Measurements from ENCODE around the gene SLC25A26. TPM values are rescaled to one million over a fixed set of nuclear protein-coding genes. Genes with fewer than 3 reads are reported as not detected.

SLC25A26 gene
- total and polyA plus RNA-seq, 7 donors, result 17.8 to 42.8 (median 22.4) TPM

GRCh38 chr3:66228707-66229106 is 7.9 kb downstream of the SLC25A26 start:
- 91 to 99% methylated on average over 1 of the region's 1 CpG for WGBS, 2 donors
- intact Hi-C loops (cut with DNase I), result loop anchor here (10.0 kb wide), 1 partner anchor 444 kb away; no protein-coding TSS in a partner anchor
- DNase-seq, result no peak
- Histone ChIP-seq H3K4me1 (no peaks in the 10 kb centered on the region), H3K4me3 (no peak overlapping the region), H3K27ac (no peak overlapping the region), H3K9me3 (no peaks in the 10 kb centered on the region), H3K27me3 (no peaks in the 10 kb centered on the region), H3K36me3 (peaks cover 0 to 7% (median 0%) of the 10 kb centered on the region in 4 donors)
- TF ChIP-seq POLR2AphosphoS5 (IDR thresholded peaks at IDR 0.05), result no peak

GRCh38 chr3:66229931-66230330 is 9.1 kb downstream of the SLC25A26 start:
- no peaks in the 10 kb centered on the region for H3K9me3 ChIP-seq
- no peak overlapping the region for H3K4me3 ChIP-seq
- WGBS, 2 donors, result 47 to 60% methylated on average over 4 of the region's 4 CpGs
- no peak for DNase-seq
- TF ChIP-seq POLR2AphosphoS5 (IDR thresholded peaks at IDR 0.05) (no peak), POLR2A (IDR thresholded peaks at IDR 0.05) (no peak), EP300 (IDR thresholded peaks at IDR 0.05) (no peak), CTCF (IDR thresholded peaks at IDR 0.05) (no peak)
- intact Hi-C loops (cut with DNase I), result loop anchor here (10.0 kb wide), 1 partner anchor 445 kb away; no protein-coding TSS in a partner anchor
- H3K36me3 ChIP-seq, result peaks cover 0 to 4% (median 0%) of the 10 kb centered on the region in 4 donors
- no peaks in the 10 kb centered on the region for H3K27me3 ChIP-seq
- H3K4me1 ChIP-seq, result no peaks in the 10 kb centered on the region
- H3K27ac ChIP-seq, result no peak overlapping the region

GRCh38 chr3:66233033-66233432 is 12.2 kb downstream of the SLC25A26 start:
- no peak for DNase-seq
- intact Hi-C loops (cut with DNase I), result no loop called here
- H3K4me1 ChIP-seq, result no peaks in the 10 kb centered on the region
- H3K9me3 ChIP-seq, result no peaks in the 10 kb centered on the region
- H3K4me3 ChIP-seq, result no peak overlapping the region
- no peak overlapping the region for H3K27ac ChIP-seq
- TF ChIP-seq CTCF (IDR thresholded peaks at IDR 0.05) (no peak), EP300 (IDR thresholded peaks at IDR 0.05) (no peak), POLR2AphosphoS5 (IDR thresholded peaks at IDR 0.05) (no peak), POLR2A (IDR thresholded peaks at IDR 0.05) (no peak)
- H3K36me3 ChIP-seq, result peaks cover 0 to 3% (median 0%) of the 10 kb centered on the region in 4 donors
- H3K27me3 ChIP-seq, result no peaks in the 10 kb centered on the region
- WGBS, 2 donors, result 17 to 64% methylated on average over 4 of the region's 4 CpGs

- no peak for DNase-seq
- 91 to 92% methylated on average over 5 of the region's 5 CpGs for WGBS, 2 donors
- H3K9me3 ChIP-seq, result peaks cover 0 to 5% (median under 1%) of the 10 kb centered on the region in 4 donors
- H3K36me3 ChIP-seq, result peaks cover 0 to 27% (median 0%) of the 10 kb centered on the region in 4 donors
- no peaks in the 10 kb centered on the region for H3K27me3 ChIP-seq
- TF ChIP-seq EP300 (IDR thresholded peaks at IDR 0.05) (no peak), POLR2AphosphoS5 (IDR thresholded peaks at IDR 0.05) (no peak), POLR2A (IDR thresholded peaks at IDR 0.05) (no peak), CTCF (IDR thresholded peaks at IDR 0.05) (no peak)
- H3K27ac ChIP-seq, result no peak overlapping the region
- H3K4me3 ChIP-seq, result no peak overlapping the region
- intact Hi-C loops (cut with DNase I), result no loop called here
- no peaks in the 10 kb centered on the region for H3K4me1 ChIP-seq
These were observed 15.5 kb downstream of the SLC25A26 start for GRCh38 chr3:66236281-66236680.

- TF ChIP-seq POLR2AphosphoS5 (IDR thresholded peaks at IDR 0.05) (no peak), POLR2A (IDR thresholded peaks at IDR 0.05) (no peak), EP300 (IDR thresholded peaks at IDR 0.05) (no peak), CTCF (IDR thresholded peaks at IDR 0.05) (no peak)
- H3K4me1 ChIP-seq, result no peaks in the 10 kb centered on the region
- WGBS, 2 donors, result 87 to 92% methylated on average over 3 of the region's 3 CpGs
- peaks cover 0 to 5% (median under 1%) of the 10 kb centered on the region in 4 donors for H3K9me3 ChIP-seq
- intact Hi-C loops (cut with DNase I), result no loop called here
- H3K27me3 ChIP-seq, result no peaks in the 10 kb centered on the region
- H3K36me3 ChIP-seq, result peaks cover 0 to 27% (median 0%) of the 10 kb centered on the region in 4 donors
- DNase-seq, result no peak
- no peak overlapping the region for H3K27ac ChIP-seq
- H3K4me3 ChIP-seq, result no peak overlapping the region
These were observed 16.8 kb downstream of the SLC25A26 start for GRCh38 chr3:66237552-66237951.

Measured in sigmoid colon (tissue), 7 donors.